ENCODE results near the gene IER5L. TPM values are rescaled to one million over a fixed set of nuclear protein-coding genes. Genes with fewer than 3 reads are reported as not detected.
A peak's percentile ranks its signal among the peaks of the same experiment; 100 is the strongest.

IER5L gene
- total and polyA plus RNA-seq, 9 of the 15 experiments (the other 6 are each of a cell fraction or from before 2014, with no cell fraction given) = 0.14 to 11.9 (median 0.52) TPM

DNA sequence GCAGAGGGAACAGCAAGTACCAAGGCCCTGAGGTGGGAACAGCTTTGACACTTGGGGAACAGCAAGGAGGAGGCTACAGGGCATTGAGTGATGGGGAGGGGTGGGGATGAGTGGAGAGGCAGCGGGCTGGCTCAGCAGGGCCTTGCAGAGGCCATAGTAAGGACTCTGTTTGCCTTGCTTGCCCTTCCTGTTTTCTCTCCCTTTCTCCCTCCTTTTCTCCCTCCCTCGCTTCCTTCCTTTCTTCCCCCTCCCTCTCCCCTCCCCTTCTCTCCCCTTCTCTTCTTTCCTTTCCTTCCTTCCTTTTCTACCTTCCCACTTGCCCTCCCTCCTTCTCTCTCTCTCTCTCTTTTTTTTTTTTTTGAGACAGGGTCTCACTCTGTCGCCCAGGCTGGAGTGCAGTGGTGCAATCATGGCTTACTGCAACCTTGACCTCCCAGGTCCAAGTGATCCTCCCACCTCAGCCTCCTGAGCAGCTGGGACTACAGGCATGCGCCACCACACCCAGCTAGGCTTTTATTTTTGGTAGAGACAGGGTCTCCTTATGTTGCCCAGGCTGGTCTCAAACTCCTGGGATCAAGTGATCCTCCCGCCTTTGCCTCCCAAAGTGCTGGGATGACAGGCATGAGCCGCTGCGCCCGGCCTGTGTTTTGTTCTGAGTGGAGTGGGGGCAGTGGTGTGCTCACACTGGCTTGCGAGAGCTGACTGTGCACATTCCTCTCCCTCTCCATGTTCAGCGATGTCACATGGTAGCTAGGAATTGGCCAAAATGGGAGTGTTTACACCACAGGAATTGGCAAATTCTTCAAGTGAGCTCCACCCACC, 17.1 kb downstream of the IER5L start (continued):
- TF ChIP-seq E2F3 (CRISPR knock-in tag; IDR thresholded peaks at IDR 0.05) (no peak), MCM5 (IDR thresholded peaks at IDR 0.05; ENCODE audit: low read depth) (no peak), HLTF (IDR thresholded peaks at IDR 0.05) (no peak), SIN3A (IDR thresholded peaks at IDR 0.05; ENCODE audit: borderline replicate concordance in 2 of 2, control insufficient read depth in 1 of 2, low read depth in 2 of 2, low read length in 2 of 2) (no peak), ZNF57 (CRISPR knock-in tag; IDR thresholded peaks at IDR 0.05) (no peak), POLR2G (IDR thresholded peaks at IDR 0.05; ENCODE audit: low read depth, low read length) (no peak), TAF15 (IDR thresholded peaks at IDR 0.05; ENCODE audit: low read depth, low read length) (no peak), MAFF (IDR thresholded peaks at IDR 0.05; ENCODE audit: low read length) (peak; percentile 40; the same call in 1 of the 2 replicates), MAFG (tag; conservative IDR thresholded peaks at IDR 0.05) (peak; percentile 62), BDP1 (IDR thresholded peaks at IDR 0.05; ENCODE audit: insufficient read depth, insufficient read length) (no peak), ZNF134 (CRISPR knock-in tag; conservative IDR thresholded peaks at IDR 0.05) (no peak), MTA2 (IDR thresholded peaks at IDR 0.05; ENCODE audit: low read depth) (no peak), C11orf30 (IDR thresholded peaks at IDR 0.05; ENCODE audit: low read depth) (peak; percentile 93), SRSF1 (IDR thresholded peaks at IDR 0.05; ENCODE audit: low read depth, low read length) (no peak), ZNF384 (IDR thresholded peaks at IDR 0.05; ENCODE audit: low read depth, low read length) (no peak), ARHGAP35 (IDR thresholded peaks at IDR 0.05; ENCODE audit: partially characterized antibody) (peak; percentile 22), ARID1B (IDR thresholded peaks at IDR 0.05) (0 out of 2 replicates have a peak, but pooled peaks have one; percentile 7), IRF2 (CRISPR knock-in tag; IDR thresholded peaks at IDR 0.05) (no peak), ZBTB1 (CRISPR knock-in tag; IDR thresholded peaks at IDR 0.05; ENCODE audit: borderline replicate concordance, low read depth) (no peak), SMARCA5 (IDR thresholded peaks at IDR 0.05) (0 out of 2 replicates have a peak, but pooled peaks have one; percentile 53), L3MBTL2 (IDR thresholded peaks at IDR 0.05) (peak; percentile 25; the same call in 1 of the 2 replicates), RBM39 (optimal IDR thresholded peaks at IDR 0.05; ENCODE audit: low read depth, low read length) (no peak), SMARCA4 (IDR thresholded peaks at IDR 0.05) (0 out of 2 replicates have a peak, but pooled peaks have one; percentile 10), MAFK (IDR thresholded peaks at IDR 0.05; ENCODE audit: low read length) (peak; percentile 64), POLR2A (conservative IDR thresholded peaks at IDR 0.05) (no peak), CBFB (CRISPR knock-in tag; IDR thresholded peaks at IDR 0.05) (no peak), ZNF79 (CRISPR knock-in tag; IDR thresholded peaks at IDR 0.05; ENCODE audit: low read depth) (no peak)
- TF ChIP-seq, protein P1, sequence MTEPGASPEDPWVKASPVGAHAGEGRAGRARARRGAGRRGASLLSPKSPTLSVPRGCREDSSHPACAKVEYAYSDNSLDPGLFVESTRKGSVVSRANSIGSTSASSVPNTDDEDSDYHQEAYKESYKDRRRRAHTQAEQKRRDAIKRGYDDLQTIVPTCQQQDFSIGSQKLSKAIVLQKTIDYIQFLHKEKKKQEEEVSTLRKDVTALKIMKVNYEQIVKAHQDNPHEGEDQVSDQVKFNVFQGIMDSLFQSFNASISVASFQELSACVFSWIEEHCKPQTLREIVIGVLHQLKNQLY (CRISPR knock-in tag; conservative IDR thresholded peaks at IDR 0.05) = no peak
- TF ChIP-seq, protein P2, sequence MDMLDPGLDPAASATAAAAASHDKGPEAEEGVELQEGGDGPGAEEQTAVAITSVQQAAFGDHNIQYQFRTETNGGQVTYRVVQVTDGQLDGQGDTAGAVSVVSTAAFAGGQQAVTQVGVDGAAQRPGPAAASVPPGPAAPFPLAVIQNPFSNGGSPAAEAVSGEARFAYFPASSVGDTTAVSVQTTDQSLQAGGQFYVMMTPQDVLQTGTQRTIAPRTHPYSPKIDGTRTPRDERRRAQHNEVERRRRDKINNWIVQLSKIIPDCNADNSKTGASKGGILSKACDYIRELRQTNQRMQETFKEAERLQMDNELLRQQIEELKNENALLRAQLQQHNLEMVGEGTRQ (CRISPR knock-in tag; IDR thresholded peaks at IDR 0.05) = no peak
- TF ChIP-seq, protein P3, sequence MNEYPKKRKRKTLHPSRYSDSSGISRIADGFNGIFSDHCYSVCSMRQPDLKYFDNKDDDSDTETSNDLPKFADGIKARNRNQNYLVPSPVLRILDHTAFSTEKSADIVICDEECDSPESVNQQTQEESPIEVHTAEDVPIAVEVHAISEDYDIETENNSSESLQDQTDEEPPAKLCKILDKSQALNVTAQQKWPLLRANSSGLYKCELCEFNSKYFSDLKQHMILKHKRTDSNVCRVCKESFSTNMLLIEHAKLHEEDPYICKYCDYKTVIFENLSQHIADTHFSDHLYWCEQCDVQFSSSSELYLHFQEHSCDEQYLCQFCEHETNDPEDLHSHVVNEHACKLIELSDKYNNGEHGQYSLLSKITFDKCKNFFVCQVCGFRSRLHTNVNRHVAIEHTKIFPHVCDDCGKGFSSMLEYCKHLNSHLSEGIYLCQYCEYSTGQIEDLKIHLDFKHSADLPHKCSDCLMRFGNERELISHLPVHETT (CRISPR knock-in tag; conservative IDR thresholded peaks at IDR 0.05 in 1 of 2, IDR thresholded peaks at IDR 0.05 in 1 of 2) = no peak

Data from K562 (cell line).